ENCODE results near the gene AGO3. TPM values are rescaled to one million over a fixed set of nuclear protein-coding genes. Genes with fewer than 3 reads are reported as not detected.

AGO3 gene
- total RNA-seq, 2 experiments from 2014 or later = 31.3 to 34.5 TPM

GRCh38 chr1:36051821-36052220, 120.9 kb downstream of the AGO3 start:
- H3K27ac ChIP-seq (ENCODE audit: low read depth in 1 of 2, low read length in 2 of 2) = no peak overlapping the region
- Mint-ChIP-seq H3K4me3 (no peak overlapping the region), H3K27ac (no peak overlapping the region), H3K36me3 (ENCODE audit: low read depth) (peaks cover 63% of the 10 kb centered on the region), H3K27me3 (no peaks in the 10 kb centered on the region), H3K9me3 (no peaks in the 10 kb centered on the region), H3K4me1 (ENCODE audit: low read depth) (no peaks in the 10 kb centered on the region)
- peaks cover 16% of the 10 kb centered on the region for H3K36me3 ChIP-seq (ENCODE audit: insufficient read depth, low read length)
- CTCF ChIA-PET = no interaction called here
- H3K27me3 ChIP-seq (ENCODE audit: control insufficient read depth in 1 of 2, insufficient read depth in 2 of 2, low read length in 2 of 2) = no peaks in the 10 kb centered on the region
- no peak overlapping the region for H3K4me3 ChIP-seq (ENCODE audit: low read length)
- POLR2A ChIA-PET = no interaction called here
- peaks cover 7% of the 10 kb centered on the region in 2 experiments for H3K9me3 ChIP-seq (ENCODE audit: control insufficient read depth in 1 of 2, insufficient read depth in 1 of 2, low read length in 2 of 2)
- no peaks in the 10 kb centered on the region for H3K4me1 ChIP-seq (ENCODE audit: insufficient read depth, low read length)
- no peak for ATAC-seq (ENCODE audit: poor library complexity)
- TF ChIP-seq CTCF (IDR thresholded peaks at IDR 0.05) = no peak
- intact Hi-C loops (cut with DNase I, micrococcal nuclease) = no loop called here
- no peak for DNase-seq

- Mint-ChIP-seq H3K36me3 (ENCODE audit: low read depth) (peaks cover 48% of the 10 kb centered on the region), H3K27ac (no peak overlapping the region), H3K27me3 (no peaks in the 10 kb centered on the region), H3K9me3 (no peaks in the 10 kb centered on the region), H3K4me3 (no peak overlapping the region), H3K4me1 (ENCODE audit: low read depth) (no peaks in the 10 kb centered on the region)
- ChIA-PET POLR2A (interaction anchor here (0.6 kb wide), 1 partner anchor 679 kb away, joined by 6 read pairs; no protein-coding TSS in a partner anchor), CTCF (interaction anchor here (1.6 kb wide), 1 partner anchor 9 kb away, joined by 4 read pairs; no protein-coding TSS in a partner anchor)
- Histone ChIP-seq H3K36me3 (ENCODE audit: insufficient read depth, low read length) (peaks cover 10% of the 10 kb centered on the region), H3K4me1 (ENCODE audit: insufficient read depth, low read length) (no peaks in the 10 kb centered on the region), H3K9me3 (ENCODE audit: control insufficient read depth in 1 of 2, insufficient read depth in 1 of 2, low read length in 2 of 2) (no peaks in the 10 kb centered on the region), H3K4me3 (ENCODE audit: low read length) (no peak overlapping the region), H3K27ac (ENCODE audit: low read depth in 1 of 2, low read length in 2 of 2) (no peak overlapping the region), H3K27me3 (ENCODE audit: control insufficient read depth in 1 of 2, insufficient read depth in 2 of 2, low read length in 2 of 2) (no peaks in the 10 kb centered on the region)
- no peak for TF ChIP-seq CTCF (IDR thresholded peaks at IDR 0.05)
- intact Hi-C loops (cut with DNase I, micrococcal nuclease) = no loop called here
- ATAC-seq (ENCODE audit: poor library complexity) (no peak), DNase-seq (no peak)
These were observed 123.1 kb downstream of the AGO3 start for GRCh38 chr1:36053978-36054377.

DNA sequence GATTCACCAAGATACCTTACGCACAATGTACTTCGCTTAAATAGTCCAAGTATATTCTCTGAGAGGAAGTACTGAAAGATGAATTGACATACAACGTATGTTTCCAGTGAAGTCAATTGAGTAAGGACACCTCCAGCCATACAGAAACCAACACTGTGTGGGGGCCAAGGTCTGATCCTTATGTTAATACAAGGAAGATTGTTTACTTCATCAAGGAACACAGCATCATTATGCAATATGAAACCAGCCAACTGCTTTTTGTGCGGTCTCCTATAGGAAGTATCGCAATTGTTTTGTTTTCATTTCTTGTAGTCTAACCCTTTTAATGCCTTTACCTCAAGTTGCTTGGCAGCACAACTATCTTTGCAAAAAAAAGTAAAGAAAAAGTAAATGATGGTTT, 124.8 kb downstream of the AGO3 start:
- ATAC-seq (ENCODE audit: poor library complexity) (no peak), DNase-seq (no peak)
- H3K27ac ChIP-seq (ENCODE audit: low read depth in 1 of 2, low read length in 2 of 2) = no peak overlapping the region
- H3K9me3 ChIP-seq (ENCODE audit: control insufficient read depth in 1 of 2, insufficient read depth in 1 of 2, low read length in 2 of 2) = no peaks in the 10 kb centered on the region
- CTCF ChIA-PET = interaction anchor here (1.6 kb wide), 1 partner anchor 11 kb away, joined by 4 read pairs; no protein-coding TSS in a partner anchor
- intact Hi-C loops (cut with DNase I, micrococcal nuclease) = no loop called here
- H3K9me3 Mint-ChIP-seq = no peaks in the 10 kb centered on the region
- no peak for TF ChIP-seq CTCF (IDR thresholded peaks at IDR 0.05)
- no peak overlapping the region for H3K4me3 ChIP-seq (ENCODE audit: low read length)
- no peaks in the 10 kb centered on the region for H3K27me3 Mint-ChIP-seq
- no peaks in the 10 kb centered on the region for H3K27me3 ChIP-seq (ENCODE audit: control insufficient read depth in 1 of 2, insufficient read depth in 2 of 2, low read length in 2 of 2)
- POLR2A ChIA-PET = no interaction called here
- no peaks in the 10 kb centered on the region for H3K4me1 ChIP-seq (ENCODE audit: insufficient read depth, low read length)
- peaks cover 36% of the 10 kb centered on the region for H3K36me3 Mint-ChIP-seq (ENCODE audit: low read depth)
- peaks cover 5% of the 10 kb centered on the region for H3K36me3 ChIP-seq (ENCODE audit: insufficient read depth, low read length)
- no peak overlapping the region for H3K4me3 Mint-ChIP-seq
- H3K27ac Mint-ChIP-seq = no peak overlapping the region
- H3K4me1 Mint-ChIP-seq (ENCODE audit: low read depth) = no peaks in the 10 kb centered on the region

Measured in CD4-positive, alpha-beta T cell (primary cell).